Limb (tissue), 2 donors: ENCODE data around the gene GIMAP7.
"Not testable (repeated sequence)": the region's sequence is repeated elsewhere in the genome, so short reads cannot be mapped to it uniquely, and the experiment has no call there.

Source experiments
- DNase-seq, 2 donors: peaks; one replicate each; pipeline ENCODE4 v3.0.0-alpha.2; 2016; ENCODE audit errors: extremely low spot score in 2 of 2

The GIMAP7 gene

DNA sequence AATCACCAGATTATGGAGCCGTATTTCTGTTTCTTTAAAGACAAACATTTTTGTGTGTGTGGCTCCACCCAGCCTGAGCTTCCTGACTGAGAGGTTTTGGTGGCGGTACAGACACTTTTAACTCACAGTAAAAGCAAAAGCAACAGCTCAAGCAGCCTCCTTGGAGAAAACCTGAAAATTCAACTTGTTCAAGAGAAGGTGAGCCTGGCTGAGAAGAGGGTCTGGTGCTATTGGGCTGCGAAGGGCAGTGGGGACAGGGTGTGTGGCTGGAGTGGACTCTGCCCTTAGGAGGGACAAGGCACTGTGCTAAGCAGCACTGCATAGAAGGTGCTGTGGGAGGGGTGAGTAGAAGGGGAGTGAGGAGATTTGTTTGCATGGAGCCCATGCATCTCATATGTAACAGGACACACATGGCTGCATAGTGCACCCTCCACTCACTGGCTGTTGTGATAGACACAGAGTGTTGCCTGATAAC is at the start of gene GIMAP7:
TSS of gene GIMAP7 (plus strand) at position 125 of the 475 bp plus-strand sequence. CDS start 5,103 bp downstream, outside the sequence.
- no peak for DNase-seq

DNA sequence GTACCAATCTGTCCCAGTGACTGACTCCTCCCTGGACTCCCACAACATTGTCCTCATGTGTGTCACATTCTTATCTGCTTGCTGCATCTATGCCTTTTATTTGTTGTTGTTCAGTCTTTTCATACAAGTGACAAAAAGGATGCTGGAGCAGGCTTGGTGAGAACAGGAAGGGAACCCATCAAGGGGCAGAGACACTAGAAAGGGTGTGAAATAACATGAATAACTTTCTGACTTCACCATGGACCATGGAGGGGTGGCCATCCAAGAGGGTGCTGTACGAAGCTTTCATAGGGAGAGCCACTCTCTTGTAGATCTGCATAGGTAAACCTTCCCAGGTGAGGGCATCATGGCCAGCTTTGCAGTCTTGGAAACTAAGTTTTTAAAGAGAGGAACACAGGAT is 49.7 kb upstream of the GIMAP7 start:
- DNase-seq = no peak

DNA sequence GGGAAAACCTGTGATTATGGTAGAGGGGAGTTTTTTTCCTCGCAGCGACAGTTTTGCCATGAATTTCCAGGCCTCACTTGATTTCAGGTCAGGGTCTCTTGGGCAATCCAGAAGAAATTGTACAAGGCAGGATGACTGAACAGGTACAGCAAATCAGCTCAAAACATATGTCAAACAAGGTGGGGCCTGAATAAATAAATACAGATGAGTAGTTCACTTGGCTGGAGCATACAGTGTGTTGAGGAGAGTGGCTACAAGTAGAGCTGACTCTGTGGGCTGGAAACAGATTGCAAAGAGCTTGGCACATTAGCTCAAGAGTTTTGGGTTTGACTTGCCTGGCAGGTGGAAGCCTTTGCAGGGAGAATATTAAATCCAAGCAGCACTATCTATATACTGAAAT is 49.3 kb upstream of the GIMAP7 start:
- no peak for DNase-seq

DNA sequence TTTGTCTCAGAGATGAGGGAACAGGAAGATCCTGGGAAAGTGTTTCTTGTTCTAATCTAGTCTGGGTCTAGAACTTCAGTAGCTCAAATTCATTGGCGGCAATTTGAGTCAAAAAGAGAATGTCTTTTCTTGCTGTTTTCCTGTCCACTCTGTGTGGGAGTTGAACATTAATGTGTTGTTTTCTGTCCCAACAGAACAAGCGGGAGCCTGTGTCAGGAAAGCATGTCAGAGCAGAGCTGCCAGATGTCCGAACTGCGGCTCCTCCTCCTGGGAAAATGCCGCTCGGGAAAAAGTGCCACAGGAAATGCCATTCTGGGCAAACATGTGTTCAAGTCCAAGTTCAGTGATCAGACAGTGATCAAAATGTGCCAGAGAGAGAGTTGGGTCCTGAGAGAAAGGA is 48.2 kb upstream of the GIMAP7 start:
- no peak for DNase-seq

DNA sequence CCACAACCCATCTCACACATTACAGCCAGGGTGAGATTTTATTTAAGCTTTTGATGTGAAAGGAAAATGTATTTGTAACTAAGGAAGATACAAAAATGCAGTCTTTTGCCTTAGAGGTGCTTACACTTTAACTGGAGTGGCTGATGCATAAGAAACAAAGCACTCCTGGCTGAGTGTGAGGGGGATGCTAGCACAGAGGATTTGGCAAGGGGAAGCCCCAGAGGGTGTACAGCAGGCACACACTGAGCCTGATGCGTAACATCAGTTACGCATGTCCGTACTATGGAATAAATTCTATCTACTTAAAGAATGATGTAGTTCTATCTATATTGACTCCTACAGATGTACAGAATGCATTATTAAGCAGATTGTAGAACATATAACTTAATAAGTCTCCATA is 46.4 kb upstream of the GIMAP7 start:
- no peak for DNase-seq

GRCh38 chr7:150471886-150472285 is 42.8 kb upstream of the GIMAP7 start:
- no peak for DNase-seq

GRCh38 chr7:150473902-150474301 is 40.8 kb upstream of the GIMAP7 start:
- DNase-seq = no peak

GRCh38 chr7:150476285-150476684 is 38.4 kb upstream of the GIMAP7 start:
- DNase-seq = no peak

GRCh38 chr7:150476819-150477631 is 37.6 kb upstream of the GIMAP7 start:
- no peak for DNase-seq

DNA sequence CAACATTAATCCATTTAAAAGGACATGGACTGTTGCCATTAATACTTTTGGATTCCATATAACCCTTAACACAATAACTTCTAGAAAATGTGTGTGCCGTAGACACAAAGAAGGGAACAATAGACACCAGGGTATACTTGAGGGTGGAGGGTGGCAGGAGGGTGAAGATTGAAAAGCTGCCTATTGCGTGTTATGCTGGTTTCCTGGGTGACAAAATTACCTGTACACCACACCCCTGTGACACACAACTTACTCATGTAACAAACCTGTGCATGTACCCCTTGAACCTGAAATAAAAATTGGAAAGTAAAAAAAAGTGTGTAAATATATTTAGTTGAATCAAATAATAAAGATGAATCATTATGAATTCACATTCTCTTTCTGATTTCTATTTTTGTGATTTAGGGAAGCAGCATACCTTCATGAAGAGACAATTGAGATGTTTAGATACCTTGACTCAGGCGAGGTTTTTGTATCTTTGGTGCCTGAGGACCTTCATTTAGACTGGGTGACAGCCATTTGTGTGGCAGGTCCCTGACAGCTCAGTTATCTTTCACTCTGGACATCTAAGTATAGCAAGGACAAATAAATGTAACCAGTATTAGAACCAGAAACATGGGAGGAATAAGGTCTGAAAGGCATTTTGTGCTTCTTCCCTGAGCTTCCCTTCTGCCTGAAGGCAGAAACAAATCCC is 35.5 kb upstream of the GIMAP7 start:
- no peak for DNase-seq

GRCh38 chr7:150481186-150481920 is 33.3 kb upstream of the GIMAP7 start:
- no peak for DNase-seq

GRCh38 chr7:150481922-150482321 is 32.8 kb upstream of the GIMAP7 start:
- DNase-seq = no peak

GRCh38 chr7:150483514-150483913 is 31.2 kb upstream of the GIMAP7 start:
- DNase-seq = not testable (repeated sequence)

GRCh38 chr7:150484071-150484470 is 30.6 kb upstream of the GIMAP7 start:
- not testable (repeated sequence) for DNase-seq

DNA sequence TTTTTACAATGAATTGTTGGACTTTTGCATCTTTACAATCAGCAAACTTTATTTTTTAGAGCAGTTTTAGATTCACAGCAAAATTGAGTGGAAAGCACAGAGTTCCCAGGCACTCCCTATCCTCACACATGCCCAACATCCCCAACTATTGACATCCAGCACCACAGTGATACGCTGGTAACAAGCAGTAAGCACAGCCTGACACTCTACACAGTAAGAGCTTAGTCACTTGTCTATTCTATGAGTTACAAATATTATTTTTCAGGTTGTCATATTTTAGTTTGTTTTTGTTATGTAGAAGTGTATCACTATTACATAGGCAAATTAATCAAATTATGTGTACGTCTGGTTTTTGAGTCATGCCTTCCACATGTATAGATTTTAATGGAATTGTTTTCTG is 27.0 kb upstream of the GIMAP7 start:
- DNase-seq = no peak

DNA sequence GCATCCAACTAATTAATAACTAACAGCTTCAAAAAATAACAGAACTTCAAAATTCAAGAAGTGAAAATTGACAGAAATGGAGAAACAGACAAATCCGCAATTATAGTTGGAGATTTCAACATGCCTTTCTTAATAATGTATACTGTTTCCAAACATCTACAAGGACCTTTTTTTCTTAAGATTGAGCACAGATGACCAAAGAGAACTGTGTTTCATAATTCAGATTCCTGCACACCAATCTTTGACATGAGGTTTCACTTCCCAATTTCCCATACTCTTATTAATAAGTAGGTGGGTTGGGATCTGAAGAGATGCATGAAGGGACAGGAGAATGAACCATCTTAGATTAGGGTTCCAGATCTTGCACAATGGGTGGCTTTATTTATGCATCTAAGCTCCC is 24.9 kb upstream of the GIMAP7 start:
- DNase-seq = no peak

- DNase-seq = not testable (repeated sequence)
Measured at GRCh38 chr7:150493442-150493841, 21.2 kb upstream of the GIMAP7 start.

- DNase-seq = no peak
Measured at GRCh38 chr7:150502519-150502918, 12.2 kb upstream of the GIMAP7 start.

GRCh38 chr7:150503155-150503554 is 11.5 kb upstream of the GIMAP7 start:
- DNase-seq = no peak

GRCh38 chr7:150503581-150503980 is 11.1 kb upstream of the GIMAP7 start:
- no peak for DNase-seq

- no peak for DNase-seq
Measured at GRCh38 chr7:150507947-150508602, 6.6 kb upstream of the GIMAP7 start.

DNA sequence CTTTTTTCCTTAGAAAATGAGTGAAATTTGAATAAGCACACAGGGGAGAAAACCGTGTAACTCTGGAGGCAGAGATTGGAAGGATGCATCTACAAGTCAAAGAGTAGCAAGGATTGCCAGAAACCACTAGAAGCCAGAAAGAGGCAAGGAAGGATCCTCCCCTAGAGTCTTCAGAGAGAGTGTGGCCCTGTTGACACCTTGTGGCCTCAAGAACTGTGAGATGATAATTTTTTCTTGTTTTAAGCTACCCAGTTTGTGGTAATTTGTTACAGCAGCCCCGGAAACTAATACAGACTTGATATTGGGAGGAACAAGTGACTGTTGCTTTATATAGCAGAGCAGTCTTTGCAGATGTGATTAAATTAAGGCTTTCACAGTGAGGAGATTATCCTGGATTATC is 3.6 kb upstream of the GIMAP7 start:
- DNase-seq = no peak
